Keratinocyte (primary cell): Measurements from ENCODE around the gene ZFR2. TPM values are rescaled to one million over a fixed set of nuclear protein-coding genes. Genes with fewer than 3 reads are reported as not detected.

Experiments
- DNase-seq: peaks from one replicate; pipeline ENCODE4 v3.0.0-alpha.2; 2011; ENCODE audit warnings: low read depth, missing footprints, low spot score
- FAIRE-seq: peaks from 2 replicates; lab custom pipeline; 2011; peaks lifted over from hg19 to GRCh38; lab: Jason Lieb, UNC
- H2AFZ ChIP-seq: 2 replicates; pipeline ENCODE4 v1.6.0; 2012; ENCODE audit warnings: low read length, control low read depth, inconsistent platforms; ENCODE audit not compliant: control insufficient read depth
- H3K27ac ChIP-seq: 2 replicates; pipeline ENCODE4 v1.5.1; 2011; ENCODE audit warnings: low read length; ENCODE audit not compliant: control insufficient read depth, insufficient read depth
- H3K27me3 ChIP-seq: 3 replicates; pipeline ENCODE4 v1.6.0; 2011; ENCODE audit warnings: low read length; ENCODE audit not compliant: control insufficient read depth, insufficient read depth; ENCODE audit errors: extremely low read depth
- H3K36me3 ChIP-seq, 2 experiments: 2 replicates in 1 of 2; 3 replicates in 1 of 2; pipeline ENCODE4 v1.5.1; 2011; ENCODE audit warnings: low read length in 2 of 2, mild to moderate bottlenecking in 1 of 2; ENCODE audit not compliant: control insufficient read depth in 2 of 2, insufficient read depth in 2 of 2; ENCODE audit errors: extremely low read depth in 1 of 2
- H3K4me1 ChIP-seq: 3 replicates; pipeline ENCODE4 v1.5.1; 2011; ENCODE audit warnings: low read length; ENCODE audit not compliant: control insufficient read depth, insufficient read depth; ENCODE audit errors: extremely low read depth
- H3K4me2 ChIP-seq: 3 replicates; pipeline ENCODE4 v1.6.0; 2011; ENCODE audit warnings: low read depth, low read length; ENCODE audit not compliant: control insufficient read depth, insufficient read depth; ENCODE audit errors: extremely low read depth
- H3K4me3 ChIP-seq, 3 experiments: fragments of 200-600 bp in 1 of 3; sonication (generic) in 1 of 3; 2 replicates in 2 of 3; 3 replicates in 1 of 3; pipeline ENCODE4 v1.5.1; 2011 to 2016; ENCODE audit warnings: low read length in 3 of 3, mild to moderate bottlenecking in 3 of 3, control low read depth in 2 of 3, inconsistent platforms in 1 of 3, low read depth in 1 of 3, mixed read lengths in 1 of 3, mixed run types in 1 of 3, moderate library complexity in 1 of 3; ENCODE audit not compliant: control insufficient read depth in 2 of 3, insufficient read depth in 2 of 3; ENCODE audit errors: extremely low read depth in 1 of 3
- H3K79me2 ChIP-seq: 2 replicates; pipeline ENCODE4 v1.6.0; 2012; ENCODE audit warnings: low read length; ENCODE audit not compliant: control insufficient read depth, insufficient read depth
- H3K9ac ChIP-seq: 3 replicates; pipeline ENCODE4 v1.6.0; 2011; ENCODE audit warnings: low read length; ENCODE audit not compliant: control insufficient read depth, insufficient read depth; ENCODE audit errors: extremely low read depth
- H3K9me1 ChIP-seq: 3 replicates; pipeline ENCODE4 v1.6.0; 2011; ENCODE audit warnings: low read length; ENCODE audit not compliant: control insufficient read depth, insufficient read depth; ENCODE audit errors: extremely low read depth
- H3K9me3 ChIP-seq: 2 replicates; pipeline ENCODE4 v1.5.1; 2012; ENCODE audit warnings: low read depth, low read length; ENCODE audit not compliant: control insufficient read depth
- H4K20me1 ChIP-seq: 3 replicates; pipeline ENCODE4 v1.6.0; 2011; ENCODE audit warnings: low read length; ENCODE audit not compliant: control insufficient read depth, insufficient read depth; ENCODE audit errors: extremely low read depth
- EZH2 ChIP-seq: IDR thresholded peaks from one replicate; pipeline ENCODE4 v1.6.1; 2012; ENCODE audit warnings: inconsistent platforms, mild to moderate bottlenecking, low read length, moderate library complexity
- dilution Hi-C: fragments of 300-500 bp; cut with MboI; formaldehyde crosslinking; loops from one replicate; pipeline ENCODE4 v1.7.0; 2020; ENCODE audit warnings: low sequenced_read_pairs; ENCODE audit not compliant: extremely low pct_ligation_motif_present
- polyA plus RNA-seq, 5 experiments: library from polyadenylated mRNA; depleted of rRNA in 3 of 5; stranded (reverse) in 3 of 5; stranded (forward) in 1 of 5; unstranded in 1 of 5; fragments of >200 nt; gene quantifications; 1 replicate in 1 of 5; 2 replicates in 3 of 5; 3 replicates in 1 of 5; pipeline versions ENCODE4 v1.2.1 to v1.2.3, GENCODE V29; 2011 to 2012; ENCODE audit warnings: missing spikeins in 2 of 5, low read depth in 1 of 5, low replicate concordance in 1 of 5
- TF ChIP-seq, protein P1 (sequence below), 3 experiments: IDR thresholded peaks in 1 of 3; conservative IDR thresholded peaks in 1 of 3; optimal IDR thresholded peaks in 1 of 3; 2 replicates in 2 of 3; 3 replicates in 1 of 3; pipeline versions ENCODE3 to v1.5.1; 2011; ENCODE audit warnings: low read length in 3 of 3, mild to moderate bottlenecking in 3 of 3, moderate library complexity in 2 of 3, control low read depth in 1 of 3, inconsistent platforms in 1 of 3; ENCODE audit not compliant: insufficient read depth in 2 of 3; ENCODE audit errors: extremely low read depth in 1 of 3

ZFR2 gene
- polyA plus RNA-seq, 1 donor (not counting 4 experiments of a cell fraction or from before 2014, with no cell fraction given): not detected

DNA sequence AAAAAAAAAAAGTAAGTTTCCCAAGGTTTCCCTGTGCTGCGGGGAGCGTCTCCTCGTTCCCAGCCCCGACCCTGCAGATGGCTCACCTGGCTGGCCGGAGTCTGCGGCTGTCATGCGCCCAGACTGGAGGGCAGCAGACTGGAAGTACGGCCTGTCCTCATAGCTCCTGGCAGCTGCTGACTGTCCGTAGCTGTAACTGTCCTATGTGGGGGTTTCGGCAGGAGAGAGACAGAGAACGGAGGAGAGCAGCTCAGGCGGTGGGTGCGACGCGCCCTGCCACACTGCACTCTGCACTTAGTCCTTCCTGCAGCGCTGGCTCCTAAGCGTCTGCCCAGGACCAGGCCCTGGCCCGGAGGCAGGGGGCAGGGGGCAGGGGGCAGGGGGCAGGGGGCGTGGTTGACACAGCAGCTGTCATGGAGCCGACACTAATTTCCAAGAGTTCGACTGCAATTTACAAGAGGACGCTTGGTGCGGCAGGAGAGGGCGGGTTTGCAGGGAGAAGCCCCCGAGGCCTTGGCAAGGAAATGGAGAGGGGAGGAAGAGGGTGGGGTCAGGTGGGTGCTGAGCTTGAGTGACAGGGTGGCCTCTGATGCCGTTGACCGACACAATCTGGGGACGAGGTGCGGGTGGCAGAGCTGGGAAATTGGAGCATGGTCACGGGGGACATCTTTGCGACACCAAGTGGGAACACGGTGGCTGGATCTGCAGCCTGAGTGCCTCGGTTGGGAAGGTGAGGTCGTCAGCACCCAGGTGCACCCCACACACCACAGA, 35.1 kb downstream of the ZFR2 start:
- H3K9me3 ChIP-seq: peaks cover 9% of the 10 kb centered on the region
- dilution Hi-C loops: no loop called here
- H3K4me2 ChIP-seq: no peak overlapping the region
- no peak overlapping the region for H3K27ac ChIP-seq
- no peak overlapping the region for H3K9ac ChIP-seq
- H3K27me3 ChIP-seq: peaks cover 44% of the 10 kb centered on the region
- no peak for FAIRE-seq
- TF ChIP-seq, protein P1, sequence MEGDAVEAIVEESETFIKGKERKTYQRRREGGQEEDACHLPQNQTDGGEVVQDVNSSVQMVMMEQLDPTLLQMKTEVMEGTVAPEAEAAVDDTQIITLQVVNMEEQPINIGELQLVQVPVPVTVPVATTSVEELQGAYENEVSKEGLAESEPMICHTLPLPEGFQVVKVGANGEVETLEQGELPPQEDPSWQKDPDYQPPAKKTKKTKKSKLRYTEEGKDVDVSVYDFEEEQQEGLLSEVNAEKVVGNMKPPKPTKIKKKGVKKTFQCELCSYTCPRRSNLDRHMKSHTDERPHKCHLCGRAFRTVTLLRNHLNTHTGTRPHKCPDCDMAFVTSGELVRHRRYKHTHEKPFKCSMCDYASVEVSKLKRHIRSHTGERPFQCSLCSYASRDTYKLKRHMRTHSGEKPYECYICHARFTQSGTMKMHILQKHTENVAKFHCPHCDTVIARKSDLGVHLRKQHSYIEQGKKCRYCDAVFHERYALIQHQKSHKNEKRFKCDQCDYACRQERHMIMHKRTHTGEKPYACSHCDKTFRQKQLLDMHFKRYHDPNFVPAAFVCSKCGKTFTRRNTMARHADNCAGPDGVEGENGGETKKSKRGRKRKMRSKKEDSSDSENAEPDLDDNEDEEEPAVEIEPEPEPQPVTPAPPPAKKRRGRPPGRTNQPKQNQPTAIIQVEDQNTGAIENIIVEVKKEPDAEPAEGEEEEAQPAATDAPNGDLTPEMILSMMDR (optimal IDR thresholded peaks at IDR 0.05 in 1 of 3, IDR thresholded peaks at IDR 0.05 in 1 of 3, conservative IDR thresholded peaks at IDR 0.05 in 1 of 3; ENCODE audit: extremely low read depth in 1 of 3, insufficient read depth in 2 of 3, low read length in 3 of 3): no peak
- no peak for TF ChIP-seq EZH2
- no peaks in the 10 kb centered on the region for H3K36me3 ChIP-seq
- no peaks in the 10 kb centered on the region for H4K20me1 ChIP-seq
- no peak for DNase-seq
- no peaks in the 10 kb centered on the region for H3K4me1 ChIP-seq
- H3K4me3 ChIP-seq: no peak overlapping the region
- no peaks in the 10 kb centered on the region for H3K9me1 ChIP-seq
- no peak overlapping the region for H2AFZ ChIP-seq
- H3K79me2 ChIP-seq: no peaks in the 10 kb centered on the region

DNA sequence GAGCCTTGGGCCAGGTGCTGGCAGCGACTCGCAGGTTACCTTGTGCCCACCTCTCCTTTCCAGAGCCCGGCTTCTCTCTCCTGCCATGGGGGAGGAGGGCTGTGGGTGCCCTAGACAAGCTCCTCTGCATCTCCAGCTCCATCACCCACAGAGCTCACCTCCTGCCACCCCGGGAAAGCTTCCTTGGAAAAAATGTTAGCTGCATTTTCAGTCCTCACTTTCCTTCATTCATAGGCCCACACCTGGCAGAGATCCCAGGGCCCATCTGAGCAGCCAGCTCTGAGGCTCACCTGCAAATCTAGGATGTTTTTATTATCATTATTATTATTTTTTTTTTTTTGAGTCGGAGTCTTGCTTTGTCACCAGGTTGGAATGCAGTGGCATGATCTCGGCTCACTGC, 36.8 kb downstream of the ZFR2 start:
- Histone ChIP-seq H3K27ac (no peak overlapping the region), H2AFZ (no peak overlapping the region), H3K79me2 (no peaks in the 10 kb centered on the region), H3K9me3 (no peaks in the 10 kb centered on the region), H3K36me3 (no peaks in the 10 kb centered on the region), H3K4me2 (no peak overlapping the region), H3K9ac (no peak overlapping the region), H3K9me1 (no peaks in the 10 kb centered on the region), H3K4me3 (no peak overlapping the region), H4K20me1 (no peaks in the 10 kb centered on the region), H3K27me3 (peaks cover 36% of the 10 kb centered on the region), H3K4me1 (peaks cover 8% of the 10 kb centered on the region)
- dilution Hi-C loops: no loop called here
- TF ChIP-seq, protein P1 (optimal IDR thresholded peaks at IDR 0.05 in 1 of 3, IDR thresholded peaks at IDR 0.05 in 1 of 3, conservative IDR thresholded peaks at IDR 0.05 in 1 of 3; ENCODE audit: extremely low read depth in 1 of 3, insufficient read depth in 2 of 3, low read length in 3 of 3): no peak
- no peak for TF ChIP-seq EZH2
- FAIRE-seq (no peak), DNase-seq (no peak)
